Activated naive CD8-positive, alpha-beta T cell treated with anti-CD3 and anti-CD28 coated beads, Interleukin-2, amount 10 ng/mL, durations not matched to agents 7 days and 5 days (primary cell): ENCODE data around the gene POLR3G. TPM values are rescaled to one million over a fixed set of nuclear protein-coding genes. Genes with fewer than 3 reads are reported as not detected.

Source experiments
- ATAC-seq: fragments of 150-1000 bp; cut with Tn5 transposase; one replicate; pipeline ENCODE4 v1.10.0; 2021; ENCODE audit warnings: low read depth, moderate library complexity
- POLR2A ChIA-PET: fragments of 350-600 bp; sonication (Branson Sonifier 250); formaldehyde crosslinking; loops from one replicate; lab custom pipeline; 2021; ENCODE audit warnings: antibody characterized with exemption; lab: Charles Lee
- DNase-seq: peaks from one replicate; pipeline ENCODE4 v3.0.0; 2021
- H3K27ac Mint-ChIP-seq: one replicate; pipeline ENCODE4 v1.8.0; 2022; ENCODE audit warnings: mild to moderate bottlenecking, mixed read lengths
- H3K27me3 Mint-ChIP-seq: one replicate; pipeline ENCODE4 v1.8.0; 2022; ENCODE audit warnings: mild to moderate bottlenecking, moderate library complexity, mixed read lengths
- H3K36me3 Mint-ChIP-seq: one replicate; pipeline ENCODE4 v1.8.0; 2021; ENCODE audit warnings: mild to moderate bottlenecking, mixed read lengths
- H3K4me1 Mint-ChIP-seq: one replicate; pipeline ENCODE4 v1.8.0; 2021; ENCODE audit warnings: mixed read lengths
- H3K4me3 Mint-ChIP-seq: one replicate; pipeline ENCODE4 v1.8.0; 2022; ENCODE audit warnings: mild to moderate bottlenecking, moderate library complexity, mixed read lengths
- H3K9me3 Mint-ChIP-seq: one replicate; pipeline ENCODE4 v1.8.0; 2021; ENCODE audit warnings: mixed read lengths
- total RNA-seq, 2 experiments: library from RNA; stranded (reverse); gene quantifications; one replicate each; pipeline ENCODE4 v1.2.3, GENCODE V29; 2021

The POLR3G gene
- total RNA-seq, 2 experiments from 2014 or later, result 2.8 to 3.7 TPM

DNA sequence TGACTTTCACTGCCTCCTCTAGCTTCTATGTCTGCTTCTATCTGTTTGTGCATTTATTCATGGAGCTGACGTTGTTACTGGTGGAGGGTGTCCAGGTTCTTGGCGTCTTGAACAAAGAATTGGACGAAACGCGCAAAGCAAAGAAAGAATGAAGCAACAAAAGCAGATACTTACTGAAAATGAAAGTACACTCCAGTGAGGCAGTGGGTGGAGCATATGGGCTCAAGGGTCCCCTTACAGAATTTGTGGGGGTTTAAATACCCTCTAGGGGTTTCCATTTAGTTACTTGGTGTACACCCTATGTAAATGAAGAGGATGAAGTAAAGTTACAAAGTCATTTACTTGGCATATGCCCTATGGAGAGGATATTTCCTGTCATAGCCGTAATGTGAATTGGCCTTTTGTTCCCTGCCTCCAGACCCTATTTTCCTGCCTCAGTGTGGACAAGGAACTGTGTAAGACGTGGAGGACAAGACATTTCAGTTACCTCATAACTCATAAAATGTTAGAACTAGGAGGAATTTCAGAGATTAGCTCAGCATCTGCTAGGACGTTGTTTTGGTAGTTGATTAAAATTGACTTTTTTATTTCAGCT, 3.1 kb downstream of the POLR3G start:
- Mint-ChIP-seq H3K9me3 (no peaks in the 10 kb centered on the region), H3K4me3 (no peak overlapping the region), H3K27me3 (no peaks in the 10 kb centered on the region), H3K36me3 (peaks cover 3% of the 10 kb centered on the region), H3K27ac (no peak overlapping the region), H3K4me1 (peaks cover 29% of the 10 kb centered on the region)
- POLR2A ChIA-PET, result no interaction called here
- DNase-seq, result no peak
- no peak for ATAC-seq

DNA sequence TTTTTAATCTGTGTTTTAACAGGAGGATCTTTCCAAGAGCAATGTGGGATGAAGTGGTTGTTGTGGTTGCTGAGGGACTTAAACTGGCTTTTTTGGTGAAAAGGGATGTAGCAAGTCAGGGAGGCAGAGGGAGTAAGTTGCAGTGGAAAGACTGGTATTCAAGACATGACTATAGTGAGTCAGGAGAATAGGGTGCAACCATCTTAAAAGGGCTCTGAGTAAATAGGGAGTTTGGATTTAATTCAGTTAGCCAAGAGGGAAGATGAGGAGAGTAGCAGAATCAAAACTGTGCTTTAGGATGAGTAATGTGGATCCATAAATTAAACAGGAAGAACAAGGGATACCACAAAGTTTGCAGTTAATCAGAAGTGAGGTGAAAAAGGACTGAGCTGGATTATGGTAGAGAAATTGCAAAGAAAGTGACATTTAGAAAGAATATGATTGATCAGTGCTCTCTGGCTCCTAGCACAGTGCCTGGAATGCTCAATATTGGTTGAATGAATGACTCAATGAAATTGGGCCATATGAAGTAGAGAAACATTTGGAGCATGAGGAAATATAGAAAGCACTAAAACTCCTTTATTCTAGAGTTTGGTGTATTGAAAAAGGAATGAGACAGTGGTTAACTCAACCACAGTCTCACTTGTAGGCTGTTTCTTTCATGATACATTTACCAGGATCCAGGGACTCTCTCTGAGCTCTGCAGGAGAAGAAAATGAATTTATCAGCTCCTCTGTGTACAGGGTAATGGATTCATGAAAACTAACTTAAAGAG, 5.1 kb downstream of the POLR3G start:
- Mint-ChIP-seq H3K27me3 (no peaks in the 10 kb centered on the region), H3K4me1 (peaks cover 20% of the 10 kb centered on the region), H3K27ac (no peak overlapping the region), H3K4me3 (no peak overlapping the region), H3K9me3 (no peaks in the 10 kb centered on the region), H3K36me3 (peaks cover 1% of the 10 kb centered on the region)
- no peak for ATAC-seq
- POLR2A ChIA-PET, result no interaction called here
- DNase-seq, result no peak

DNA sequence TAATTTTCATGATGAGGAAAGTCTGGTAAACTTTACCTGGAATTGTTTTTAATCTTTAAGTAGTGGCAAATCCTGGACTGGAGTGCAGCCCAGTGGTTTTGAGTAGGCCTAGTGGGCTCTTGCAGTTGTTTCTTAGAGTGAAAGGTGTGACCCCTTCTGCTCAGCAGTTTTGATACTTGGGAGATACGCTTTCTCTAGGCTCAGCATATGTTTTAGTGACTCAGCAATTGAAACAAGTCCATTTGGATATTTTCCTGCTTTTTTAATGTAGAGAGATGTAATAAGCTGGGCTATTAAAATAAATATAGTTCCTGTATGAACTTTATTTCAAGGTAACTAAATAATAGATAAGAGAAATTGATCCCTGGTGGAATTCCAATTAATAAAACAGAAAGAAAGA, 6.0 kb downstream of the POLR3G start:
- POLR2A ChIA-PET, result no interaction called here
- no peak for ATAC-seq
- H3K36me3 Mint-ChIP-seq, result peaks cover 1% of the 10 kb centered on the region

DNA sequence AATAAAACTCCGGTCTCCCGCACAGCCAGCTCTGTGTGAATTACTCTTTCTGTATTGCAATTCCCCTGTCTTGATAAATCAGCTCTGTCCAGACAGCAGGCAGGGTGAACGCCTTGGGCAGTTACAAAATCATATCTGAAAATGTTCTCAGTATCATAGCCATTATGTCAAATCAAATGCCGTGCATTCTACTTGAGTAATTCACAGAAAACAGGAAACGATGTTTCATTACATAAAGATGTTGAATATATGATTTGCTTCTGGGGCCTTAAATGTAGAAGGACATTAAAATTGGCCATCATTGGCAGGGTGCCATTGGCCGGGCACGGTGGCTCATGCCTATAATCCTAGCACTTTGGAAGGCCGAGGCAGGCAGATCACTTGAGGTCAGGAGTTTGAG, 8.5 kb downstream of the POLR3G start:
- DNase-seq (no peak), ATAC-seq (no peak)
- Mint-ChIP-seq H3K27me3 (no peaks in the 10 kb centered on the region), H3K27ac (no peak overlapping the region), H3K9me3 (no peaks in the 10 kb centered on the region), H3K4me1 (no peaks in the 10 kb centered on the region), H3K36me3 (peaks cover 8% of the 10 kb centered on the region), H3K4me3 (no peak overlapping the region)
- POLR2A ChIA-PET, result no interaction called here

More for the DNA sequence above, 6.0 kb downstream of the POLR3G start:
- no peak for DNase-seq
- no peaks in the 10 kb centered on the region for H3K27me3 Mint-ChIP-seq
- no peaks in the 10 kb centered on the region for H3K9me3 Mint-ChIP-seq
- peaks cover 13% of the 10 kb centered on the region for H3K4me1 Mint-ChIP-seq
- H3K27ac Mint-ChIP-seq, result no peak overlapping the region
- H3K4me3 Mint-ChIP-seq, result no peak overlapping the region

DNA sequence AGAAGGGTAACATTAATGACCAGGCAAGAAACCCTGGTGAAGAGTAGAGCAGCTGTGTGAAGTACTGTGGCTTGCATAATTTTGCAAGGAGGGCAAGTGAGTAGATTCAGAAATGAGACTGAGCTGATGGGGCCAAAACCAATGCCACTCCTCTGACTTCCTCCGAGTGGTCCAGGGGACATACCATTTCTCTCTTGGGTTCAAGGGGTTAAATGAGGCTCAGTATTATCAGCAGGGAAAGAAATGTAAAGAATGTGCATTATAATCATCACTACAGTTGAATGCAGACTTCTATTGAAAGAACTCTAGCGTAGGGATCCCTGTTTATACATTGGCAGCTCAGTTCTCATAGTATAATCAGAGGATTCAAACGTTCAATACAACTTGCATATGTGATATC, 9.9 kb downstream of the POLR3G start:
- H3K36me3 Mint-ChIP-seq, result peaks cover 8% of the 10 kb centered on the region
- H3K4me1 Mint-ChIP-seq, result peaks cover 3% of the 10 kb centered on the region
- DNase-seq, result no peak
- no peak overlapping the region for H3K4me3 Mint-ChIP-seq
- H3K27ac Mint-ChIP-seq, result no peak overlapping the region
- POLR2A ChIA-PET, result no interaction called here
- H3K9me3 Mint-ChIP-seq, result no peaks in the 10 kb centered on the region
- no peak for ATAC-seq
- H3K27me3 Mint-ChIP-seq, result no peaks in the 10 kb centered on the region

DNA sequence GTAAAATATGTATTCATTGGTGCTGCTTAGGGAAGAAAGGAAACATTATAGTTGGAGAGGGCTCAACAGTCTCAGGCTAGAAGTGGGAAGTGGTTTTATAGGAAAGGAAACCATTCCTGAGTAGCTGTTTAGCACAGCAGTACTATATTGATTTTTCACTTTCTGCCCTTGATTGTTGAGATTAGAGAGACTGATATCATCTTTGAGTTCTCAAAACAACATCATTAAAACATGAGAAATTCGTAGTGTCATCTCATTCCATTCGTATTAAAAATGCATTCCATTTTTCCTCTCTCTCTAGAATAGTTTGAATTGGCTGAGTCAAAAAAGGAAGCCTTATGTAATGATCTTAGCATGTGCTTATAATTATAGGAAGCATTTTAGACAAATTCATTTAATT, 14.1 kb downstream of the POLR3G start:
- POLR2A ChIA-PET, result no interaction called here
- DNase-seq (no peak), ATAC-seq (no peak)
- peaks cover 3% of the 10 kb centered on the region for H3K4me1 Mint-ChIP-seq
- H3K9me3 Mint-ChIP-seq, result no peaks in the 10 kb centered on the region
- peaks cover 7% of the 10 kb centered on the region for H3K36me3 Mint-ChIP-seq
- no peak overlapping the region for H3K27ac Mint-ChIP-seq
- no peaks in the 10 kb centered on the region for H3K27me3 Mint-ChIP-seq
- no peak overlapping the region for H3K4me3 Mint-ChIP-seq

DNA sequence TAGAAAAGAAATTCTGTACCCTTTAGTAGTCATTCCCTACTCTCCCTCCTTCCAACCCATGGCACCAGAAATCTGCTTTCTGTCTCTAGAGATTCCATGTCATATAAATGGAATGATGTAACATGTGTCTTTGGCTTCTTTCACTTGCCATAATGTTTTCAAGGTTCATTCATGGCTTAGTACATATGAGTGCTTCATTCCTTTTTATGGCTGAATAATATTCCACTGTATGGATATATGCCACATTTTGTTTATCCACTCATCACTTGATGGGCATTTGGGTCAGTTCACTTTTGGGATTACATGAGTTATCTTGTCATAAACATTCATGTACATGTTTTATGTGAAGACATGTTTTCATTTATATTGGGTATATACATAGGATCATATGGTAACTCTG, 19.4 kb downstream of the POLR3G start:
- no peak for DNase-seq
- H3K27me3 Mint-ChIP-seq, result no peaks in the 10 kb centered on the region
- ATAC-seq, result no peak
- peaks cover 5% of the 10 kb centered on the region for H3K9me3 Mint-ChIP-seq
- POLR2A ChIA-PET, result no interaction called here
- H3K4me3 Mint-ChIP-seq, result no peak overlapping the region
- H3K27ac Mint-ChIP-seq, result no peak overlapping the region
- no peaks in the 10 kb centered on the region for H3K4me1 Mint-ChIP-seq
- peaks cover 8% of the 10 kb centered on the region for H3K36me3 Mint-ChIP-seq

DNA sequence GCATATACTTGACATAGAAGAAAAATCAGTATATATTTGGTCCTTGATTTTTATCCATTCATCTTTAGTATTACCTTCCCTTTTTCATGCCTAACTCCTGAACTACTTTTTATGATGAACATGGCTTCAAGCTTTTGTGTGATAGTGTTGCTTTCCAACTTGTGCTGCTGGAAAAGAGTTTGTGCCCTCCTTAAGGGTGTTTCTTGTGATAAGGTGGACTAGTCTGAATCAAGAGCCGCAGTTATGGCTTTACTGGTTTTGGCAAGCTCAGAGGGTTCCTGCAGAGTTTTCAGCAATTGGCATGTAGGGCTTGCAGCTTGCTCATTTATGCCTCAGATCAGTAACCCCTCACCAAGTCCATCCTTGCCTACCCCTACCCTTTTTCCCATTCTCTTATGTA, 20.5 kb downstream of the POLR3G start:
- DNase-seq (no peak), ATAC-seq (no peak)
- Mint-ChIP-seq H3K9me3 (peaks cover 5% of the 10 kb centered on the region), H3K4me3 (no peak overlapping the region), H3K4me1 (no peaks in the 10 kb centered on the region), H3K27me3 (no peaks in the 10 kb centered on the region), H3K27ac (no peak overlapping the region), H3K36me3 (peaks cover 9% of the 10 kb centered on the region)
- POLR2A ChIA-PET, result no interaction called here

DNA sequence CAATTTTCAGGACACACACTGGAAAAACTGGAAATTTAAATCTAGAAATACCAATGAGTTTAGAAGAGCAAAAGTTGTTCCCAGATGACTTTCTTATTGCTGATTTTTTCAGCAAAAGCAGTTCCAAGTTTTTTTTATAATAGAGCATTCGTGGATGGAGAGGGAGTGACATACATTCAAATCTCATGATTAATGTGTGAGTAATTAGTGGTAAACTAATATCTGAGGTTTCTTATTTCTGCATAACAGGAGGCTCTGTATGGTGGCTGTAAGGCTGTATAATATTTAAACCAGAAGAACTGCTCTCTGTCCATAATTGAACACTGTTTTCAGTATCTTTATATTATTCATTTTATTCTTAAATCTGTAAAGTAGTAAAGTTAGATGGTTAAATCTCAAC, 28.9 kb downstream of the POLR3G start:
- no peak for DNase-seq
- POLR2A ChIA-PET, result no interaction called here
- Mint-ChIP-seq H3K27ac (no peak overlapping the region), H3K4me1 (peaks cover 6% of the 10 kb centered on the region), H3K27me3 (no peaks in the 10 kb centered on the region), H3K9me3 (no peaks in the 10 kb centered on the region), H3K36me3 (peaks cover 3% of the 10 kb centered on the region), H3K4me3 (no peak overlapping the region)
- ATAC-seq, result no peak

DNA sequence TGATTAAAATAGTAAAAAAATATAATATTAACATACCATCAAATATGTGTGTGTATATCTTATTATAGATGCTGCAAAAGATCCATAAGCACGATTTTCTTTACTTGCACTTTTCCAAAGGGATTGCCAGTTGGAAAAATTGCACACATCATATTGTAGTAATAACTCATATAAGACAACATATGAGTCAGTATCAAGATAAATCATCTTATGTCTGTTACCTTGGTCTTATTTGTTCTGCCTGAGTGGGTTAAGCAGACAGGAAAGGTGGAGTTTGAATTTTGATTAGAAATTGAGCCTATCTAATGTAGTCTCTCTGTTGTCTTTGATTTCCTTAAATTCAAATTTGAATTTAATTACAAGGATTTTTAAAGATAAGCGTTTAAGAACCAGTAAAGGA, 30.1 kb downstream of the POLR3G start:
- Mint-ChIP-seq H3K27me3 (no peaks in the 10 kb centered on the region), H3K27ac (no peak overlapping the region), H3K36me3 (peaks cover 8% of the 10 kb centered on the region), H3K4me1 (peaks cover 6% of the 10 kb centered on the region), H3K4me3 (no peak overlapping the region), H3K9me3 (no peaks in the 10 kb centered on the region)
- no peak for DNase-seq
- no peak for ATAC-seq
- POLR2A ChIA-PET, result no interaction called here

DNA sequence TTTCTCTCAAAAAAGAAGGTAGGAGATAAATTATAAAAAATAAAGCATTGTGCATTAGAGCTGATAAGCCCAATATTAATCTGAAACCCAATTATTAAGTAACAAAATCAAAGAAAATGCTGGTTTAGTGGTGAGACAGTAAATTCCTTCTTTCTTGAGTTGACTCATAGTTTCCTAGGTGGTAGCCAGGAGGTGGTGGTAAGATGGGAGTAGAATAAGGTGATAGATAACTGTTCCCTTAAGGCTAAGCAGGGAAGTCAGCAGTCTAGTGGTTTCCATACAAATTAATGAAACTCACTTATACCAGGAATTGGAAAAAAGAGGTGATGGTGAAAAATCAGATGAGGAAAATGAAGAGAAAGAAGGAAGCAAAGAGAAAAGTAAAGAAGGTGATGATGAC, 31.6 kb downstream of the POLR3G start:
- H3K4me1 Mint-ChIP-seq, result peaks cover 6% of the 10 kb centered on the region
- H3K9me3 Mint-ChIP-seq, result no peaks in the 10 kb centered on the region
- no peaks in the 10 kb centered on the region for H3K27me3 Mint-ChIP-seq
- H3K4me3 Mint-ChIP-seq, result no peak overlapping the region
- DNase-seq, result no peak
- ATAC-seq, result no peak
- POLR2A ChIA-PET, result no interaction called here
- no peak overlapping the region for H3K27ac Mint-ChIP-seq
- H3K36me3 Mint-ChIP-seq, result peaks cover 8% of the 10 kb centered on the region

DNA sequence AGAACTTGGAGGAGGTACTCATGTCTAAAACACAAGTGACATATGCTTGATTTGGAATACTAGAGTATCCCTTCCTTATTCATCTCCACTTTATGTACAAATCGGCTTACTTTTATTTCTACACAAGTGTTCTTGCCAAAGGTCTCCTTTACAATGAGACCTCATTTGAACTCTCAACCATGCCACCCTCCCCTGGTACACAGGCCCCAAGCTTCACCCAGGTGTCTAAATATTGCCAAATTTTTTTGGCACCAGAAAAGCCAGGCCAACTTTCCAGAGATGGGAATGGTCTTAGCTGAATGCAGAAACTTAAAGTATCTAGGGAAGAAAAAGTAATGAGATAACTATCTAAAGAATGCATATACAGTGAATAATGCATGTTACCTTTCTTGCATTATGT, 35.8 kb downstream of the POLR3G start:
- Mint-ChIP-seq H3K27me3 (no peaks in the 10 kb centered on the region), H3K36me3 (peaks cover 10% of the 10 kb centered on the region), H3K9me3 (no peaks in the 10 kb centered on the region), H3K4me1 (peaks cover 6% of the 10 kb centered on the region), H3K27ac (no peak overlapping the region), H3K4me3 (no peak overlapping the region)
- POLR2A ChIA-PET, result no interaction called here
- DNase-seq (no peak), ATAC-seq (no peak)

DNA sequence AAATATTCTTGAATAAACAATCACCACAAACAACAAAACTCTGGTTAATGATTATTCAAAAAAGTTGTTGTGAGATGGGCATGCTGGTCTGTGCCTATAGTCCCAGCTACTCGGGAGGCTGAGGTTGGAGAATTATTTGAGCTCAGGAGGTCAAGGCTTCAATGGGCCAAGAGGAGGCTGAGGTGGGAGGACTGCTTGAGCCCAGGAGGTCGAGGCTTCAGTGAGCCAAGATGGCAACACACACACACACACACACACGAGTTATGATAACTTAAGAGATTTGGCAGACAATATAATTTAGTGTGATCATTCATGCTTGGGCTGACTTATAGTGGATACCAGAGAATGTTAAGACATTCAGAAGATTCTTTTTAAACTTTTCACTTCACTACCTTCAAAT, 39.9 kb downstream of the POLR3G start:
- Mint-ChIP-seq H3K27me3 (no peaks in the 10 kb centered on the region), H3K36me3 (peaks cover 15% of the 10 kb centered on the region), H3K9me3 (no peaks in the 10 kb centered on the region), H3K27ac (no peak overlapping the region), H3K4me3 (no peak overlapping the region), H3K4me1 (peaks cover 10% of the 10 kb centered on the region)
- ATAC-seq (no peak), DNase-seq (no peak)
- POLR2A ChIA-PET, result no interaction called here

DNA sequence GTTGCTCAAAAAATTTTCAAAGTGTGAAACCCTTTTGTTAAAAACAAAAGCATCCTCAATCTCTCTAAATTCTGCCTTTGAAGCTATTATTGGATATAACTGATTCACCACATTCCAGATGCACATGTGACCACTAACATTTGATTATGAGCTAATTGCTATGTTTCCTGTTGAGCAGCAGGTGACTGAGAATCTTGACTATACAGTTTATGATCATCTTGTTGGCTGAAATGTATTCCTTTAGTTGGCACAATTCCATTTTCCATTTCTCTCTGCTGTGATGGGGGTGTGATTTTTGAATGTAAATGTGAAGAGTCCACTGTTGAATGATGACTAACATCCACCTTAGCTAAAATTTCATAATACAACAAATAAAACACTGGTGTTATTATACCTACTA, 44.0 kb downstream of the POLR3G start:
- no peak for ATAC-seq
- DNase-seq, result no peak
- H3K4me1 Mint-ChIP-seq, result peaks cover 12% of the 10 kb centered on the region
- no peaks in the 10 kb centered on the region for H3K9me3 Mint-ChIP-seq
- peaks cover 32% of the 10 kb centered on the region for H3K36me3 Mint-ChIP-seq
- H3K27me3 Mint-ChIP-seq, result no peaks in the 10 kb centered on the region
- H3K27ac Mint-ChIP-seq, result no peak overlapping the region
- POLR2A ChIA-PET, result no interaction called here
- H3K4me3 Mint-ChIP-seq, result no peak overlapping the region
